ENCODE results near the gene SRF.

DNA sequence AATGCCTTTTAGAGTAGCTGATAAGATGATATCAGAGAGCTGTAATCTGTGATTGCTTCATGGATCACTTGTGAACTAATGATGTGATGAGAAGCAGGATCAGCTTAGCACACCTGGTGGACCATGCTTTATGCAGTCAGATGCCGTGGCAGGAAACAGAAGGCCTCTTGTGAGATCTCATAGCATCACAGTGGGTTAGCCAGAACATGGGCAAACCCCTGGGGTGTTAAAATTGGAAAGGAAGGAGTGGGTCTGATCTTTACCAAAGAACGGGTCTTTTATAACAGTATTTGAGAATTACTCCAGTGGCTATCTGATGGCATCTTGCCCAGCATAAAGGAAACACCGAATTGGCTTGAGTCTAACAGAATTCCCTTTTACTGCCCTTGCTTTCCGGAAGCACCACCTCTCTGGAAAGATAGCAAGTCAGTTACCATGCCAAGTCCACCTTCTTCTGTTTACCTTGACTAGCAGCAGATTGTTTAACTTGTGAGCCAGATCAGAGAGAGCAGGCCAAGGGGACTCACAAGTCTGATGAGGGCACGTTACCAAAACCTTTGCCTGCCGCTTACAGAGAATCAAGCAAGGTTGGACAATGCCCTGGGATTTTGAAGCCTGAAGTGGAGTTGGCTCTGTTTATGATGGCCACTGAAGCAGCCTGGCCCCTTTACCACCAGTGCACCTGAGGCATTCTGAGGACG, 20.9 kb upstream of the SRF start:
- no peak for TF ChIP-seq EZH2 (IDR thresholded peaks at IDR 0.05; ENCODE audit: low read length, unreplicated experiment)
- no peak for TF ChIP-seq CTCF (conservative IDR thresholded peaks at IDR 0.05; ENCODE audit: low read depth, low read length)
- TF ChIP-seq EZH2phosphoT487 (IDR thresholded peaks at IDR 0.05; ENCODE audit: borderline replicate concordance, low read length), result no peak

All from PC-3 (cell line).